Rectal smooth muscle tissue (tissue), 1 donor: Measurements from ENCODE around the gene GIGYF2.
"Not testable (repeated sequence)": the region's sequence is repeated elsewhere in the genome, so short reads cannot be mapped to it uniquely, and the experiment has no call there.

Experiments used
- H3K27ac ChIP-seq: one replicate; pipeline ENCODE4 v1.7.0; 2013; ENCODE audit warnings: low read depth, low read length, inconsistent platforms
- H3K27me3 ChIP-seq: one replicate; pipeline ENCODE4 v1.7.0; 2013; ENCODE audit warnings: low read length; ENCODE audit not compliant: control insufficient read depth, insufficient read depth
- H3K36me3 ChIP-seq: one replicate; pipeline ENCODE4 v1.7.0; 2013; ENCODE audit warnings: low read length; ENCODE audit not compliant: control insufficient read depth, insufficient read depth
- H3K4me1 ChIP-seq: one replicate; pipeline ENCODE4 v1.7.0; 2013; ENCODE audit warnings: low read length; ENCODE audit not compliant: control insufficient read depth, insufficient read depth
- H3K4me3 ChIP-seq: one replicate; pipeline ENCODE4 v1.7.0; 2013; ENCODE audit warnings: low read length
- H3K9ac ChIP-seq: one replicate; pipeline ENCODE4 v1.7.0; 2013; ENCODE audit warnings: low read length

The GIGYF2 gene

DNA sequence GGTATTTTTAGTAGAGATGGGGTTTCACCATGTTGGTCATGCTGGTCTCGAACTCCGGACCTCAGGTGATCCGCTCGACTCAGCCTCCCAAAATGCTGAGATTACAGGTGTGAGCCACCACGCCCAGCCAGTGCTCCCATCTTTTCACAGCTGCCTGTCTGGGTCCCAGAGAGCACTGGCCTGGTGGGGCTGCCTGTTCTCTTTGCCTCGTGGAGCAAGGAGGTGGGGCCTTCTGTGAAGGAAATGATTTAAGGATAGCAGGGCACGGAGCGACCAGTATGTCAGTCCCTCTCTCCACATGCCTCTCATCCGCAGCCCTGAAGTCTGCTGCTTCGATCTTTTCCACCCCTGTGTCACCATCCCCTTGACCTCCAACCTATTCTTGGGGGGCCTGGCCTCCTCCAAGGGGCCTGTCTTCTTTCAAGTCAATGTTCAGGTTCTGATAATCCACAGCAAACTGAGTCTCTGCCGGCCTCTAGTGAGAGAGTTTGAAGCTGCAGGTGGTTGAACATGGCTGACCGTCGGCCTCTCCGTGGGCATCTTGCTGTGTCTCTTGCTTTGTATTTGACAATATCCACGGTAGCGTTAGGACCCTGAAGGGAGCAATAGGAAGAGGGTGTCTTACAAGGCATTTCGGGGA lies 28.2 kb upstream of the GIGYF2 start:
- Histone ChIP-seq H3K36me3 (no peaks in the 10 kb centered on the region), H3K27ac (no peak overlapping the region), H3K27me3 (no peaks in the 10 kb centered on the region), H3K9ac (no peak overlapping the region), H3K4me1 (no peaks in the 10 kb centered on the region), H3K4me3 (no peak overlapping the region)

DNA sequence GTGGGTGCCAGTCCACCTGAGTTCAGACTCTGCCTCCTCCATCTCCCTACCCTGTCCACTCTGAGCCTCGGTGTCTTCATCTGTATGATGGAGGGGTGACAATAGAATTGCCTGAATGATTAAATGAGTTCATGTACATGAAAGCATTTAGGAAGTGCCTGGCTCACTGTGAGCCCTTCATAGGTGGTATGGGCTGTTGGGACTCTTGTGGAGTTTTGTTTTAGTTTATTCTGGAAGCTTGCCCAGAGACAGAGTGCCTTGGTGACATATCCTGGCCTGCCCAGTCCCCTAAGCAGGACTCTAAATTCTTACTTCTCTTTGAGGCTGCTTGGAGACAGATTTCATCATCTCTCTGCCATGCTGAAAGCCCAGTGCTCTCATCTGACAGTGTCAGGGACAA lies 24.5 kb upstream of the GIGYF2 start:
- H3K36me3 ChIP-seq, result no peaks in the 10 kb centered on the region
- no peak overlapping the region for H3K4me3 ChIP-seq
- no peaks in the 10 kb centered on the region for H3K4me1 ChIP-seq
- H3K27me3 ChIP-seq, result no peaks in the 10 kb centered on the region
- H3K9ac ChIP-seq, result no peak overlapping the region
- no peak overlapping the region for H3K27ac ChIP-seq

DNA sequence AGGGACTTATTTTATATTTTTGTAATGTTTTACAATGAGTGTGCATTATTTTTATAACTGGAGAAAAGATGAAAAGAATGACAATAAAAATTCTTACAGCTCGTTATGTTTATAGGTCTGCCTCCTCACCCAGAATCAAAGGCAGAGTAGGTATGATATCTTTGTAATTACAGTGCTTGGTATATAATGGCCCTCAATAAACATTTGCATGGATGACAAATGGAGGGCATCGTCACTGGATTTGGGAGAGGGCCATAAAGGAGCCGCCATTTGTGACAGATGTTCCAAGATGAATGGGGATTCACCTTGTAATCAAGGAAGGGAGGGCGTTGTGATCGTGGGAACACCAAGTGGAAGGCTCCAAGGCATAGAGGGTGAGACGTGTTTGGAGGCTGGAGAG lies 22.6 kb upstream of the GIGYF2 start:
- no peak overlapping the region for H3K27ac ChIP-seq
- no peaks in the 10 kb centered on the region for H3K27me3 ChIP-seq
- H3K36me3 ChIP-seq, result no peaks in the 10 kb centered on the region
- no peak overlapping the region for H3K9ac ChIP-seq
- no peak overlapping the region for H3K4me3 ChIP-seq
- H3K4me1 ChIP-seq, result no peaks in the 10 kb centered on the region

DNA sequence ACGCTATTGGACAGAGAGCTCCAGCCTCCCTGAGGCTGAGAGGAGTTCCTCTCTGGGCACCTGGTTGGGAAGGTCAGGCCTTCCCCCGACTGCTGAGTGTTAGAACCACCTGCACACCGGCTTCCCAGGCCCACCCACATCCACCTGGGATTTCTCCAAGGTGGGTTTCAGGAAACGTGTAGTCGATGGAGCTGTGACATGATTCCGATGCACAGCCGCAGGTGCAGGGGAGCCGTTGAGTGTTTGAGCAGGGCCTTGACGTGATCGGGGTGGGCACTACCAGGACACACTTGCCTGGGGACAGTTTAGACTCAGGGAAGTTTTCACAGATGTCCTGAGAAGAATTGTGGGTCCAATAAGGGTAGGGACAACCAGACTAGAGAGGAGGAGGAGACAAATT lies 21.8 kb upstream of the GIGYF2 start:
- H3K4me3 ChIP-seq, result no peak overlapping the region
- no peaks in the 10 kb centered on the region for H3K4me1 ChIP-seq
- H3K27me3 ChIP-seq, result no peaks in the 10 kb centered on the region
- H3K9ac ChIP-seq, result no peak overlapping the region
- H3K36me3 ChIP-seq, result no peaks in the 10 kb centered on the region
- H3K27ac ChIP-seq, result no peak overlapping the region

DNA sequence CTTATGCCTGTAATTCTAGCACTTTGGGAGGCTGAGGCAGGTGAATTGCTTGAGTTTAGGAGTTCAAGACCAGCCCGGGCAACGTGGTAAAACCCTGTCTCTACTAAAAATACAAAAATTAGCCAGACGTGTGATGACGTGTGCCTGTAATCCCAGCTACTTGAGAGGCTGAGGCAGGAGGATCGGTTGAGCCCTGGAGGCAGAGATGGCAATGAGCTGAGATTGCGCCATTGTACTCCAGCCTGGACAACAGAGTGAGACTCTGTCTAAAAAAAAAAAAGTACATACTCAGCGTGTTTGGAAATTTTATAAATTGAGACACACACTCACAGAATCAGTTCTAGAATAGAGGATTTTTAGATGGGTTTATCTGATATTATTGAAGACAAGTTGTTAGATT lies 17.1 kb upstream of the GIGYF2 start:
- H3K27me3 ChIP-seq, result no peaks in the 10 kb centered on the region
- H3K4me3 ChIP-seq, result no peak overlapping the region
- H3K27ac ChIP-seq, result no peak overlapping the region
- H3K4me1 ChIP-seq, result no peaks in the 10 kb centered on the region
- H3K9ac ChIP-seq, result no peak overlapping the region
- H3K36me3 ChIP-seq, result no peaks in the 10 kb centered on the region

DNA sequence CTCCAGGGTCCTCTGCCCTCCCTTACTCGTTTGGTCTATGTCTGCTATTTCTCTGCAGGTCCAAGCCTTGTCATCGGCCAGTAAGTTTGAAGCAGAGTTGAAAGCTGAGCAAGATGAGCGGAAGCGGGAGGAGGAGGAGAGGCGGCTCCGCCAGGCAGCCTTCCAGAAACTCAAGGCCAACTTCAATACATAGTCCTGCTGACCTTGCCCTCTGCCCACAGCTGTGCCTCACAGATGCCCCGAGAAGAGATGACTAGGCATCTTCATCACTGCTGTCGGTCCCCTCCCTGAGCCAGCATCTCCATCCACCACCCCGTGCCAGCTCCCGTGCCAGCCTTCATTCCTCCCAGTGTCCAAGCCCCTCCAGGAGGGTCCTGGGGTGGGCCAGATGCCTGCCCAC lies 15.6 kb upstream of the GIGYF2 start:
- Histone ChIP-seq H3K27me3 (no peaks in the 10 kb centered on the region), H3K27ac (no peak overlapping the region), H3K36me3 (no peaks in the 10 kb centered on the region), H3K4me1 (no peaks in the 10 kb centered on the region), H3K4me3 (no peak overlapping the region), H3K9ac (no peak overlapping the region)

DNA sequence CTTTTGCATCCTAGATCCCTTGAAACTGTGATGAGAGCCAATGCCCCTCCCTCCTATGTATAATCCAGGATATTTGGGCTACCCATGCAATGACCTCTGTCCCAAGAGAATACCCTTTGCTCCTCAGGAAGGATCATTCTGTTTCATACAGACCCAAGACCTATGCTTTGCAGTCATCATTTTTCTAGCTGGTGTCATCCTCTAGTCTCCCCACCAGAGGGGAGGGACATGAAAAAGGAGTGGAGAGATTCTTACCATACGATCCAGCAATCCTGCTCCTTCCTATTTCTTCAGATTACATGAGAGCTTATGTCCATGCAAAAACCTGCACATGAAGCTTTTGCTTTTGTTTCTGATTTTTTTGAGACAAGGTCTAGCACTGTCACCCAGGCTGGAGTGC lies 13.8 kb upstream of the GIGYF2 start:
- Histone ChIP-seq H3K27me3 (no peaks in the 10 kb centered on the region), H3K27ac (no peak overlapping the region), H3K4me3 (no peak overlapping the region), H3K9ac (no peak overlapping the region), H3K36me3 (no peaks in the 10 kb centered on the region), H3K4me1 (no peaks in the 10 kb centered on the region)

DNA sequence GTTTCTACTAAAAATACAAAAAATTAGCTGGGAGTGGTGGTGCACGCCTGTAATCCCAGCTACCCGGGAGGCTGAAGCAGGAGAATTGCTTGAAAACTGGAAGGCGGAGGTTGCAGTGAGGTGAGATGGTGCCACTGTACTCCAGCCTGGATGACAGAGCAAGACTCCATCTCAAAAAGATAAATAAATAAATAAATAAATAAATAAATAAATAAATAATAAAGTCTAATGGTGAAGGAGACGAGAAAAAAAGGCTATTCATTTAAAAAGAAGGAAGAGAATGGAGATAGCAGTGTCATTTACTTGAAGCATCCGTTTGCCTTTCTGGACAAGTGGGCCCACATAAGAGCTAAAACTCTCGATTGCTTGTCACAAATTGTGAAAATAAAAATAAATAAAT lies 11.7 kb upstream of the GIGYF2 start:
- H3K4me1 ChIP-seq, H3K27ac ChIP-seq, H3K36me3 ChIP-seq, H3K27me3 ChIP-seq, H3K9ac ChIP-seq, H3K4me3 ChIP-seq: not testable (repeated sequence)

DNA sequence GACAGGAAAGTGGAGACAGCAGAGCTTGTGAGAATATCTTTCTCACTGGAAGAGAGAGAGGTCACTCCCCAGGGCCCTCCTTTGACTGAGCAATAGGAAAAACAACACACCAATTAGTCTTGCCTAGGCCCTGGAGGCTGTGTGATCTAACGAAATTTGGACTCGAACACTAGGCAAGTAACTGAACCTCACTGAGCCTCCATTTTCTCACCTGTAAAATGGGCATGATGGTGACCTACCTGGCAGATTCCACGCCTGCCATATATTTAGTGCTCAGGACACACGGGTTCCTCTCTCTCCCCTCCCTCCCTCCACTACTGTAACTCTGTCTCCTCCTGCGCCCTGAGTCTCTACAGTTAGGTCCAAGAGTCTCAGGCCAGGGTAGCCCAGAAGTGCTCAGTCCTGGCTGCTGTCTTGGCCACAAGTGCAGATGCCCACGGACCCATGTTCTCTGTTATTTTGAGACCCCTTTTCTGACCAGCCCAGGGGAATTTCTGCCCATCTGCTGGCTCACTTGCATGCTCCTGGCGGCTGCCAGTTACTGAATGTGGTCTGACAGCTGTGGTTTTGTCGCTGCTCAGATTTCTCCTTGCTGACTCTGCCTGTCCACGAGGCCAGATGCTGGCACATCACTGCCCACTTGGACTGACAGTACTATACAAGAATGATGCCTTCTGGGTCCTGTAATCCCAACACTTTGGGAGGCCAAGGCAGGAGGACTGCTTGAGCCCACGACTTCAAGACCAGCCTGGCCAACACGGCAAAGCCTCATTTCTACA lies 9.6 kb upstream of the GIGYF2 start:
- Histone ChIP-seq H3K27ac (no peak overlapping the region), H3K4me3 (no peak overlapping the region), H3K27me3 (no peaks in the 10 kb centered on the region), H3K9ac (no peak overlapping the region), H3K4me1 (no peaks in the 10 kb centered on the region), H3K36me3 (no peaks in the 10 kb centered on the region)

DNA sequence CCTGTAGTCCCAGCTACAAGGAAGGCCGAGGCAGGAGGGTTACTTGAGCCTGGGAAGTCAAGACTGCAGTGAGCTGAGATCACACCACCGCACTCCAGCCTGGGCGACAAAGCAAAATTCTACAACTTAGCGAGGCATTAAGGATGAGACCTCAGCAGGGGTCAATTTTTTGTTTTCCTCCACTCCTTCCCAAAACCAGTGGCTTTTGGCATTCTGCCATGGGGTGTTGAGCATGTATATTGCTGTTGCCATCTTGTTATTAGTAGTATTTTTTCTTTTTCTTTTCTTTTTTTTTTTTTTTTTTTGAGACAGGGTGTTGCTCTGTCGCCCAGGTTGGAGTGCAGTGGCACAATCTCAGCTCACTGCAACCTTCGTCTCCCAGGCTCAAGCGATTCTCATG lies 8.9 kb upstream of the GIGYF2 start:
- Histone ChIP-seq H3K36me3 (no peaks in the 10 kb centered on the region), H3K9ac (no peak overlapping the region), H3K4me1 (no peaks in the 10 kb centered on the region), H3K27ac (no peak overlapping the region), H3K27me3 (no peaks in the 10 kb centered on the region), H3K4me3 (no peak overlapping the region)

DNA sequence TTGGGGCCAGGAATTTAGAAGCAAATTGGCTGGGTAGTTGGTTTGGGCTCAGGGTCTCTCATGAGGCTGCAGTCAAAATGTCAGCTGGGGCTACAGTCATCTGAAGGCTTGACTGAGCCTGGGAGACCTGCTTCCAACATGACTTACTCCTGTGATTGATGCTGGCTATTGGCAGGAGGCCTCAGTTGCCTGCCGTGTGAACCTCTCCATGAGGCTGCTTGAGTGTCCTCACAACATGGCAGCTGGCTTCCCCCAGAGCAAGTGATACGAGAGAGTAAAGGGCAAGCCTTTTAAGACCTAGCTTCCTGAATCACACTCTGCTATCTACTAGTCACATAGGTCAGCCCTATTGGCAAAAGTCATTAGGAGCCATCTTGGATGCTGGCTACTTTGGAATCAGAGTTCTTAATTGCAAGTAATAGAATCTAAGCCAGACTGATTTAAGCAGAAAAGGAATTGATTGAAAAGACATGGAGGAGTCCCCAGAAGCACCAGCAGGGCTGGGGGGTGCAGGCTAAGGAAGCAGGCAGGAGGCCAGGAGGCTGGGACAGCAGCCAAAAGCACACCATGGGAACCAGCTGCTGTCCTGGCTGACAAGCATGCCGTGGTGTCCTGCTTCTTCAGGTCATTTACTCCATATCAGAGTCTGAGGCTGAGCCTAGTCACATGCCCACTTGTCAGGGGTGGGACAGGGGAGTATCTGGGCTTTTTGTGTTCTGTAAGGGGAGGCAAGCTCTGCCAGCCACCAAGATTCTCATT lies 7.8 kb upstream of the GIGYF2 start:
- no peaks in the 10 kb centered on the region for H3K4me1 ChIP-seq
- H3K4me3 ChIP-seq, result no peak overlapping the region
- H3K27ac ChIP-seq, result no peak overlapping the region
- H3K27me3 ChIP-seq, result no peaks in the 10 kb centered on the region
- H3K36me3 ChIP-seq, result no peaks in the 10 kb centered on the region
- H3K9ac ChIP-seq, result no peak overlapping the region

DNA sequence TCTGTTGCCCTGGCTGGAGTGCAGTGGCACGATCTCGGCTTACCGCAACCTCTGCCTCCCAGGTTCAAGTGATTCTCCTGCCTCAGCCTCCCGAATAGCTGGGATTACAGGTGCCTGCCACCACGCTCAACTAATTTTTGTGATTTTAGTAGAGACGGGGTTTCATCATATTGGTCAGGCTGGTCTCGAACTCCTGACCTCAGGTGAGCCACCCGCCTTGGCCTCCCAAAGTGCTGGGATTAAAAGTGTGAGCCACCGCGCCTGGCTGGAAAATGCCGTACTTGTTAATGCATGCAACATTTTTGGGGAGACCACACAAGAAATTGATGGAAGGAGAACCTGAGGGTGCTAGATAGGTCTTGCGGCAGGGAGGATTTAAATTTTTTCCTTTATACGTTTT lies 6.0 kb upstream of the GIGYF2 start:
- H3K27me3 ChIP-seq, H3K9ac ChIP-seq, H3K36me3 ChIP-seq, H3K4me1 ChIP-seq, H3K27ac ChIP-seq, H3K4me3 ChIP-seq: not testable (repeated sequence)
